PFSK-1 (cell line): ENCODE results near the gene HPCAL1.

Source experiments
- POLR2AphosphoS5 ChIP-seq: IDR thresholded peaks from 2 replicates; pipeline ENCODE4 v1.6.1; 2012; ENCODE audit warnings: low read depth, mild to moderate bottlenecking, control low read depth, low read length, moderate library complexity
- REST ChIP-seq, 2 experiments: IDR thresholded peaks; 2 replicates each; pipeline versions ENCODE4 v1.6.1 to v1.8.0; 2011 to 2012; ENCODE audit warnings: low read depth in 2 of 2, low read length in 2 of 2, control low read depth in 1 of 2, inconsistent platforms in 1 of 2, mild to moderate bottlenecking in 1 of 2, moderate library complexity in 1 of 2; ENCODE audit not compliant: insufficient read depth in 1 of 2
- TAF1 ChIP-seq: IDR thresholded peaks from 2 replicates; pipeline ENCODE4 v1.6.1; 2012; ENCODE audit warnings: low read length, control low read depth, borderline replicate concordance; ENCODE audit not compliant: insufficient read depth

- TF ChIP-seq REST (IDR thresholded peaks at IDR 0.05; ENCODE audit: insufficient read depth in 1 of 2, low read depth in 2 of 2, low read length in 2 of 2) (no peak), POLR2AphosphoS5 (no peak), TAF1 (no peak)
These were observed 16.3 kb upstream of the HPCAL1 start for GRCh38 chr2:10286216-10287037.
